Uterus (tissue), 4 donors: ENCODE measurements around the gene NEK10. TPM values are rescaled to one million over a fixed set of nuclear protein-coding genes. Genes with fewer than 3 reads are reported as not detected.

Experiments
- DNase-seq, 2 donors: peaks; one replicate each; pipeline ENCODE4 v3.0.0-alpha.2; 2019 to 2020
- H3K27ac ChIP-seq, 2 donors: fragments of 200-600 bp; sonication (generic); 1 replicate in 1 of 2; 2 replicates in 1 of 2; pipeline ENCODE4 v1.5.1; 2016 to 2018
- H3K27me3 ChIP-seq, 2 donors: fragments of 200-600 bp; sonication (generic); one replicate each; pipeline ENCODE4 v1.5.1; 2018 to 2019; ENCODE audit warnings: control low read depth in 1 of 2
- H3K36me3 ChIP-seq, 2 donors: fragments of 200-600 bp; sonication (generic); one replicate each; pipeline ENCODE4 v1.5.1; 2019; ENCODE audit warnings: control low read depth in 1 of 2
- H3K4me1 ChIP-seq, 2 donors: fragments of 200-600 bp; sonication (generic); one replicate each; pipeline ENCODE4 v1.5.1; 2018 to 2019; ENCODE audit warnings: control low read depth in 1 of 2
- H3K4me3 ChIP-seq, 2 donors: fragments of 200-600 bp; sonication (generic); 1 replicate in 1 of 2; 2 replicates in 1 of 2; pipeline ENCODE4 v1.5.1; 2018 to 2019; ENCODE audit warnings: mild to moderate bottlenecking in 1 of 2
- H3K9me3 ChIP-seq, 2 donors: fragments of 200-600 bp; sonication (generic); one replicate each; pipeline ENCODE4 v1.5.1; 2019; ENCODE audit warnings: control low read depth in 1 of 2
- POLR2A ChIP-seq, 2 donors: fragments of 450-650 bp; IDR thresholded peaks; one replicate each; pipeline ENCODE4 v1.6.1; 2016; ENCODE audit warnings: antibody characterized with exemption in 2 of 2, mild to moderate bottlenecking in 1 of 2, moderate library complexity in 1 of 2
- intact Hi-C: fragments of 100-400 bp; cut with DNase I; formaldehyde crosslinking; loops from one replicate; pipeline ENCODE4 v1.15.1; 2023; ENCODE audit warnings: low total_unique reads
- total RNA-seq, 4 donors: library from RNA; depleted of rRNA in 3 of 4; stranded (reverse); fragments of >200 nt in 3 of 4; gene quantifications; one replicate each; pipeline versions ENCODE4 v1.1.0 to v1.2.4, GENCODE V29; 2014 to 2023
- TF ChIP-seq, protein P1 (sequence below), 4 experiments: fragments of 200-600 bp in 2 of 4; fragments of 450-650 bp in 2 of 4; sonication (generic) in 2 of 4; IDR thresholded peaks; one replicate each; pipeline ENCODE4 v1.5.1; 2016 to 2019; ENCODE audit warnings: antibody characterized with exemption in 4 of 4, mild to moderate bottlenecking in 2 of 4, moderate library complexity in 1 of 4
- donor health status: DM: yes; HTN: yes; CAD: no.

The NEK10 gene
- total RNA-seq, 4 donors from 2014 or later: under 0.01 to 8.3 (median 0.83) TPM

DNA sequence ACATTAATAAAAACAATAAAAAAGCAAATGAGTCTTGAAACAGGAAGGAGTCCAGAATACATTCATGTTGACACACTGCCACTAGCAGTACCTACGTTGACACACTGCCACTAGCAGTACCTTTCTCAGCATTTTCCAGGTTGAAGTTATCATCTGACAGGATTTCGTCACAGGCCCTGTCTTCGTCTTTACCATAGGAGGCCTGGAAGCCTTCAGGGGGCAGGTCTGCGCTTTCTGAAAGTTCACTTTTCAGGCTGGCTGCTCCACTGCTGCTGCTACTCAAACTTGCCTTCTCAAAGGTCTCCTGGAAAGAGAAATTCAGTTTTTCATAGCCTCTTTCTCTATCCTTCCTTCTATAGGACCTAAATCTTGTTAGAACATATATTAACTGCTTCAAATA lies 194.7 kb downstream of the NEK10 start:
- Histone ChIP-seq H3K27me3 (no peaks in the 10 kb centered on the region), H3K4me1 (no peaks in the 10 kb centered on the region), H3K9me3 (no peaks in the 10 kb centered on the region), H3K4me3 (no peak overlapping the region), H3K27ac (no peak overlapping the region), H3K36me3 (no peaks in the 10 kb centered on the region)
- no peak for DNase-seq
- TF ChIP-seq, protein P1, sequence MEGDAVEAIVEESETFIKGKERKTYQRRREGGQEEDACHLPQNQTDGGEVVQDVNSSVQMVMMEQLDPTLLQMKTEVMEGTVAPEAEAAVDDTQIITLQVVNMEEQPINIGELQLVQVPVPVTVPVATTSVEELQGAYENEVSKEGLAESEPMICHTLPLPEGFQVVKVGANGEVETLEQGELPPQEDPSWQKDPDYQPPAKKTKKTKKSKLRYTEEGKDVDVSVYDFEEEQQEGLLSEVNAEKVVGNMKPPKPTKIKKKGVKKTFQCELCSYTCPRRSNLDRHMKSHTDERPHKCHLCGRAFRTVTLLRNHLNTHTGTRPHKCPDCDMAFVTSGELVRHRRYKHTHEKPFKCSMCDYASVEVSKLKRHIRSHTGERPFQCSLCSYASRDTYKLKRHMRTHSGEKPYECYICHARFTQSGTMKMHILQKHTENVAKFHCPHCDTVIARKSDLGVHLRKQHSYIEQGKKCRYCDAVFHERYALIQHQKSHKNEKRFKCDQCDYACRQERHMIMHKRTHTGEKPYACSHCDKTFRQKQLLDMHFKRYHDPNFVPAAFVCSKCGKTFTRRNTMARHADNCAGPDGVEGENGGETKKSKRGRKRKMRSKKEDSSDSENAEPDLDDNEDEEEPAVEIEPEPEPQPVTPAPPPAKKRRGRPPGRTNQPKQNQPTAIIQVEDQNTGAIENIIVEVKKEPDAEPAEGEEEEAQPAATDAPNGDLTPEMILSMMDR (IDR thresholded peaks at IDR 0.05): no peak
- TF ChIP-seq POLR2A (IDR thresholded peaks at IDR 0.05): no peak
- intact Hi-C loops: no loop called here

DNA sequence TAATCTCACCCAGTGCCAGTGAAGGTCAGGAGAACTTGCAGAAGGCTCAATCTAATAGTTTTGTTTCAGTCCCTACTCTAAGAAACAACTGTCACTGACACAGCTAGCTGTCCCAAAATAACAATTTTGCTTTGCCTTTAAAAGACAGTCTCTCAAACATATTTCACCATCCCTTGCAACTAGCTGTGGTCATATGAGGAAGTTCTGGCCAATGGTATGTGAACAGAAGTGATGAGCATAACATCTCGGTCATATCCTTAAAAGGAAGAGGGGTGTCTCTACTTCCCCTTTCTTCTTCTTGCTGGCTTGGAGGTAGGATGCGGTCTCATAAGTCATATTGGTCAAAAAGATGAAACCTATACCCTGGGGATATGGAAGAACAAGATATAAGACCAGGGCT lies 198.1 kb downstream of the NEK10 start:
- Histone ChIP-seq H3K9me3 (no peaks in the 10 kb centered on the region), H3K36me3 (no peaks in the 10 kb centered on the region), H3K4me3 (no peak overlapping the region), H3K4me1 (no peaks in the 10 kb centered on the region), H3K27ac (no peak overlapping the region), H3K27me3 (no peaks in the 10 kb centered on the region)
- no peak for TF ChIP-seq POLR2A (IDR thresholded peaks at IDR 0.05)
- TF ChIP-seq, protein P1 (IDR thresholded peaks at IDR 0.05): no peak
- intact Hi-C loops: no loop called here
- DNase-seq: no peak

DNA sequence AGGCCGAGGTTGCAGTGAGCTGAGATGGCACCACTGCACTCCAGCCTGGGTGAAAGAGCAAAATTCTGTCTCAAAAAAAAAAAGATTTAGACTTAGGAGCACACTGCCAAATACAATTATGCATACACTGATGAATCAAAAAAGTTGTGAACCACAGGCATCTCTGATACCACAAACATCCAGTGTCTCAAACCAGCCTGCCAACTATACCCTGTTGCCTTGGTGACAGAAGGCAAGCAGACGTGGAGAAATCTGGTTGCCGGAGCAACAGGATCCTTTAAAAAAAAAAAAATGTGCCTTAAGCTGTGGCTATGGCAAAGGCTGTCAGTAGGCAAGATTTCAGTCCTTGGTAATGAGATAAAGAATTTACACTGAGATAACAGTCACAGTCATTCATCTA lies 202.3 kb downstream of the NEK10 start:
- no peaks in the 10 kb centered on the region for H3K36me3 ChIP-seq
- no peak overlapping the region for H3K27ac ChIP-seq
- intact Hi-C loops: no loop called here
- H3K9me3 ChIP-seq: no peaks in the 10 kb centered on the region
- no peaks in the 10 kb centered on the region for H3K4me1 ChIP-seq
- no peak overlapping the region for H3K4me3 ChIP-seq
- no peaks in the 10 kb centered on the region for H3K27me3 ChIP-seq
- no peak for DNase-seq
- TF ChIP-seq, protein P1 (IDR thresholded peaks at IDR 0.05): no peak
- no peak for TF ChIP-seq POLR2A (IDR thresholded peaks at IDR 0.05)

DNA sequence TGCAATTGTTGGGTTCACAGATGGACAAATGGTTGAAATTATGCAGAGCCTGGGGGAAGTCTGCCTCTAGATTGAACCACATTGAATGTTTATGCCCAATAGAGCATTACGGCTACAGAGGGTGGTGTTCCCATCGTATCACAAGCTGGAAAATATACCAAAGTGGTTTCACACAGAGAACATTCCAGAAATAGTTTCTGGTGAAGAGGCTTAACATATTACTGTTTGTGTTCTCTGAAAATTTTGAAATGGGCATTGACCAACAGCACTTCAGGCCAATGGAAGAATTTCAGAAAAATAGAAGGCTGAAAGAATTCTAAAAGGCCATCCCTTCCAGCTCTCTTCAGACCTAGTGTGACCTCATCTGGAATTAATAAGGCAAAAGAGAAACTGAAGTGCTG lies 203.9 kb downstream of the NEK10 start:
- Histone ChIP-seq H3K4me1 (no peaks in the 10 kb centered on the region), H3K4me3 (no peak overlapping the region), H3K27ac (no peak overlapping the region), H3K27me3 (no peaks in the 10 kb centered on the region), H3K36me3 (no peaks in the 10 kb centered on the region), H3K9me3 (no peaks in the 10 kb centered on the region)
- TF ChIP-seq, protein P1 (IDR thresholded peaks at IDR 0.05): no peak
- TF ChIP-seq POLR2A (IDR thresholded peaks at IDR 0.05): no peak
- intact Hi-C loops: no loop called here
- no peak for DNase-seq

DNA sequence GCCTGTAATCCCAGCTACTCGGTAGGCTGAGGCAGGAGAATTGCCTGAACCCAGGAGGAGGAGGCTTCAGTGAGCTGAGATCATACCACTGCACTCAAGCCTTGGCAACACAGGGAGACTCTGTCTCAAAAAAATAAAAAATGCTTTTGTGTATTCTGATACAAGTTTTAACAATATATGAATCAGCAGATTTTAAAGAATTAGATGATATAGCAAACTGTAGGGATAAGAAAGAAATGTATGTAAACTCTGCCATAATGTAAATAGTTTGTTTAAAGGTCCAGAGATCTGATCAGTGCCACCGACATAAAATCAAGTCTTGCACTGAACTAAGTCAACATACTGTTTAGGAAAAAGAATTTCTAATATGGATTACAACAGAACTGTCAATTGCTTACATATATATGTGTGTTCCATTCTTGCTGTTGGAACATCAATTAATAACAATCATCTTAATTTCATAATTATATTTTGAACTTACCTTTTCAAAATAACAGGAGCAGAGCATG lies 208.3 kb downstream of the NEK10 start:
- DNase-seq: no peak
- intact Hi-C loops: no loop called here
- no peaks in the 10 kb centered on the region for H3K27me3 ChIP-seq
- H3K27ac ChIP-seq: no peak overlapping the region
- H3K4me1 ChIP-seq: no peaks in the 10 kb centered on the region
- H3K9me3 ChIP-seq: no peaks in the 10 kb centered on the region
- H3K36me3 ChIP-seq: no peaks in the 10 kb centered on the region
- TF ChIP-seq, protein P1 (IDR thresholded peaks at IDR 0.05): no peak
- TF ChIP-seq POLR2A (IDR thresholded peaks at IDR 0.05): no peak
- H3K4me3 ChIP-seq: no peak overlapping the region
